T-helper 1 cell (primary cell): ENCODE results near the gene TSHZ2.
"Not testable (repeated sequence)": the region's sequence is repeated elsewhere in the genome, so short reads cannot be mapped to it uniquely, and the experiment has no call there.

ENCODE experiments used
- DNase-seq, 5 donors: peaks; one replicate each; pipeline ENCODE4 v3.0.0-alpha.2; 2012 to 2020

TSHZ2 gene

DNA sequence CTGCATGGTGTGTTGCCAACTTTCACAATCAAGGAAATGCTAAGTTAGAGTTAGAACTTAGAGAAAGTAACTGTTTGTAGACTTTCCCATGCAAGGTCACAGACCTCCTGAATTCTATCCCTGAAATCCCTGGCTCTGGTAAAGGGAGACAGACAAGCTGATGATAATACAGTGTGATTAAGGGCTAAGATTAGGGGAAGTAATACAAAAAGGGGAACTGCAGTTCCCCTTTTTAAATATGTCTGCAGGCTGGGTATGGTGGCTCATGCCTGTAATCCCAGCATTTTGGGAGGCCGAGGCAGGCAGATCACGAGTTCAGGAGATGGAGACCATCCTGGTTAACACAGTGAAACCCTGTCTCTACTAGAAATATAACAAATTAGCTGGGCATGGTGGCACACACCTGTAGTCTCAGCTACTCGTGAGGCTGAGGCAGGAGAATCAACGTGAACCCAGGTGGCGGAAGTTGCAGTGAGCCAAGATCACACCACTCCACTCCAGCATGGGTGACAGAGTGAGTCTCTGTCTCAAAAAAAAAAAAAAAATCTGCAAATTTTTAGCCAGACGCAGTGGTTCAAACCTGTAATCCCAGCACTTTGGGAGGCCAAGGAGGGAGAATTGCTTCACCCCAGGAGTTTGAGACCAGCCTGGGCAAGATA lies 560.6 kb downstream of the TSHZ2 start:
- not testable (repeated sequence) for DNase-seq

DNA sequence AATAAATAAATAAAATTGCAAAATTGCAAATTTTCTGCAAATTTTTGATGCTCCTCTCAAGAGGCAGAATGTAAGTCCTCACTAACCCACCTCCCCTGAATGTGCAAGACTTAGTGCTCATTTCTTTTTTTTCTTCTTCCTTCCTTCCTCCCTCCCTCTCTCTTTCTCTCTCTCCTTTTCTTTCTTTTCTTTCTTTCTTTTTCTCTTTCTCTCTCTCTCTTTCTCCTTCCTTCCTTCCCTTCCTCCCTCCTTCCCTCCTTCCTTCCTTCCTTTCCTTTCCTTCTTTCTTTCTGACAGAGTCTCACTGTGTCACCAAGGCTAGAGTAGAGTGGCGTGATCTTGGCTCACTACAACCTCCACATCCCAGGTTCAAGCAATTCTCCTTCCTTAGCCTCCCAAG lies 561.3 kb downstream of the TSHZ2 start:
- DNase-seq: no peak

DNA sequence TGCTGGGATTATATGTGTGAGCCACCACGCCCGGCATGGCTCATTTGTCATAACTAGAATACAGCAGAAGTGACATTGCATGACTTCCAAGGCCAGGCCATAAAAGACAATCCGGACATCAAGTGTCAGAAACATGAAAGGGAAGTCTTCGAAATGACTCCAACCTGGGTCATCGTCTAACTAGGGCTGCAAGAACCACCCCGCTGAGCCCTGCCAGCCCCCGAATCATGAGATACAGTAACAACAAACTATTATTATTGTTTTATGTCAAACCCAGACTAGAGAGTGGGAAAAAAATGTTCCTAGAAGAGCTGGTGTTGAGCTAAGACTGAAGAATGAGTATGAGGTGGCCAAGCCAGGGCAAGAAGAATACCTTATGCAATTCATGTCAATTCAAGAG lies 561.9 kb downstream of the TSHZ2 start:
- no peak for DNase-seq

DNA sequence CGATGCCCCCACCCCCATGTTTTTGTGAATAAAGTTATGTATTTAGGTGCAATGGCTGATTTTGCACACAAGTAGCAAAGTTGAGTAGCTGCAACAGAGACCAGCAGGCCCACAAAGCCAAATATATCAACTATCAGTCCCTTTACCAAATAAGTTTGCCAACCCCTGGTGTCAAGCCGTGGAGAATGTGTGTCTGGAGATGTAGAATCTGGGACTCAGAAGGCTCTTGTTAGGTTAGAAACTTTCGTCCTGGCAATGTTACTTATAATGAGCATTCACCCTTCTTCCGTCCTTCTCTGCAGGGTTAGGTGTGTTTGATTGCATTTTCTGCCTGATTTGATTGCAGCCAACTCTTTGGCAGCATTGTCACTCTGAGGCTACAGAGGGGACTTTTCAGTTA lies 563.7 kb downstream of the TSHZ2 start:
- no peak for DNase-seq

DNA sequence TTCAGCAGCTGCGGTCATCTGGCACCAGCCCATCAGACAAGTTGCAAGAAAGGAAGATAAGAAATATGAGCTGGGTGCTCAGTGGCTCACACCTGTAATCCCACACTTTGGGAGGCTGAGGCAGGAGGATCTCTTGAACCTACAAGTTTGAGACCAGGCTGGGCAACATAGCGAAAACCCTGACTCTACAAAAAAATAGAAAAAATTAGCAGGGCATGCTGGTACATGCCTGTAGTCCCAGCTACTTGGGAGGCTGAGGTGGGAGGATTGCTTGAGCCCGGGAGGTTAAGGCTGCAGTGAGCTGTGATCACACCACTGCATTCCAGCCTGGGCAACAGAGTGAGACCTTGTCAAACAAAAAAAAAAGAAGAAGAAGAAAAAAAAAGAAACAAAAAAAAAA lies 564.2 kb downstream of the TSHZ2 start:
- not testable (repeated sequence) for DNase-seq

DNA sequence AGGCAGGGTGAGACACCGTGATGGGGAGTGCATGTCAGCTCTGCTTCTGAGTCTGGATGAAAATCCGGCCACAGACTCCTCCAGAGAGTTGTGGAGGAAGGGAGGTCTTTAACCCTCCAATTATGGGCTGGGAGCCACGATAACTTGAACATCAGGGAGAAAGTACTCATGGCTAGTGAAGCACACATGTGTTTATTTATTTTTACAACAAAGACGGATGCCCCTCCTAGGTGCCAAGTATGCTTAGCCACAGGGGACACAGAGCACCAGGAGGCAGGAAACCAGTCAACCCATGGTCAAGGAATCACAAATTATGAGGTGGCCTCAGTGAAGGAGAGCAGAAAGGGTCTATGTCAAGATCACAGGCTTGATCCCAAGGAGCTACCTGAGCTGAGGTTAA lies 567.4 kb downstream of the TSHZ2 start:
- DNase-seq: no peak
